ENCODE data around the gene SLC2A1.

The SLC2A1 gene

GRCh38 chr1:42949312-42950115, 9.2 kb downstream of the SLC2A1 start:
- no peak for TF ChIP-seq CTCF (IDR thresholded peaks at IDR 0.05; ENCODE audit: borderline replicate concordance, control extremely low read depth, extremely low read depth, insufficient read depth, missing control alignments)
- in situ Hi-C loops (cut with MboI; ENCODE audit: low sequenced_read_pairs, unreplicated experiment): no loop called here
- no peak for DNase-seq (ENCODE audit: low spot score)

GRCh38 chr1:42947965-42948732, 10.5 kb downstream of the SLC2A1 start:
- in situ Hi-C loops (cut with MboI; ENCODE audit: low sequenced_read_pairs, unreplicated experiment): no loop called here
- no peak for DNase-seq (ENCODE audit: low spot score)
- TF ChIP-seq CTCF (IDR thresholded peaks at IDR 0.05; ENCODE audit: borderline replicate concordance, control extremely low read depth, extremely low read depth, insufficient read depth, missing control alignments): no peak

GRCh38 chr1:42947117-42947516, 11.6 kb downstream of the SLC2A1 start:
- in situ Hi-C loops (cut with MboI; ENCODE audit: low sequenced_read_pairs, unreplicated experiment): no loop called here
- no peak for DNase-seq (ENCODE audit: low spot score)
- TF ChIP-seq CTCF (IDR thresholded peaks at IDR 0.05; ENCODE audit: borderline replicate concordance, control extremely low read depth, extremely low read depth, insufficient read depth, missing control alignments): no peak

- in situ Hi-C loops (cut with MboI; ENCODE audit: low sequenced_read_pairs, unreplicated experiment): no loop called here
- no peak for DNase-seq (ENCODE audit: low spot score)
- no peak for TF ChIP-seq CTCF (IDR thresholded peaks at IDR 0.05; ENCODE audit: borderline replicate concordance, control extremely low read depth, extremely low read depth, insufficient read depth, missing control alignments)
Observed at GRCh38 chr1:42946120-42946898, 12.4 kb downstream of the SLC2A1 start.

GRCh38 chr1:42945164-42945563, 13.5 kb downstream of the SLC2A1 start:
- in situ Hi-C loops (cut with MboI; ENCODE audit: low sequenced_read_pairs, unreplicated experiment): no loop called here
- no peak for TF ChIP-seq CTCF (IDR thresholded peaks at IDR 0.05; ENCODE audit: borderline replicate concordance, control extremely low read depth, extremely low read depth, insufficient read depth, missing control alignments)
- DNase-seq (ENCODE audit: low spot score): no peak

- in situ Hi-C loops (cut with MboI; ENCODE audit: low sequenced_read_pairs, unreplicated experiment): no loop called here
- DNase-seq (ENCODE audit: low spot score): no peak
- no peak for TF ChIP-seq CTCF (IDR thresholded peaks at IDR 0.05; ENCODE audit: borderline replicate concordance, control extremely low read depth, extremely low read depth, insufficient read depth, missing control alignments)
Observed at GRCh38 chr1:42944246-42944928, 14.3 kb downstream of the SLC2A1 start.
